Measurements from ENCODE around the gene C16orf96.
A peak's percentile ranks its signal among the peaks of the same experiment; 100 is the strongest.

DNA sequence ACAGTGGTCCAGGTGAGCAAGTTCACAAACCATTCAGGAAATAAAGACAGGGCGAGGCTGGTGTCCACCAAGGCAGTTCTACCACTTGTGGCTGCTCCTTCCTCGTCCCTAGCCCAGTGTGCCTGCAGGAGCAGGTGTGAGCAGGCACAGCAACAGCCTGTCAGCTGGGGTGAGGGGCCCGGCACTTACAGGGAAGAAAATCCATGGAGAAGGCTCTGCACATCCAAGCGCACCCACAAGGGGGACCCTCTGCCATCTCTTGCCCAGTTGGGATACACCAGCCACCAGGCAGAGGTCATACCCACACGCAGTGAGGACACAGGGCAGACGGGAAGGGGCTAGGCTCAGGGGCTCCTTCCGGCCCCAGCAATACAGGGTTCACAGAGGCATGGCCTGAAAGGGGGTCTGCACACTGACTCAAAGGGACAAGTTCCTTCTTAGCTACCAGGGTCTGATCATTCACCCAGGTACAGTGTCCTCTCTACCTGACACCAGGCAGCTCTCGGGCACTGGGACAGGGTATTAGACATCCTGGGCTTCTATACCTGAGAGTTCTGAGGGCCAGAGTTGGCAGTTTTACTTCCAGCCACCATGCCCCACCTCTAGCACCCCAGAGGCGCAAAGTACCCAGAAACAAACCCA is 44.6 kb upstream of the C16orf96 start:
- no peak for TF ChIP-seq POLR2A (IDR thresholded peaks at IDR 0.05)
- TF ChIP-seq, protein P1, sequence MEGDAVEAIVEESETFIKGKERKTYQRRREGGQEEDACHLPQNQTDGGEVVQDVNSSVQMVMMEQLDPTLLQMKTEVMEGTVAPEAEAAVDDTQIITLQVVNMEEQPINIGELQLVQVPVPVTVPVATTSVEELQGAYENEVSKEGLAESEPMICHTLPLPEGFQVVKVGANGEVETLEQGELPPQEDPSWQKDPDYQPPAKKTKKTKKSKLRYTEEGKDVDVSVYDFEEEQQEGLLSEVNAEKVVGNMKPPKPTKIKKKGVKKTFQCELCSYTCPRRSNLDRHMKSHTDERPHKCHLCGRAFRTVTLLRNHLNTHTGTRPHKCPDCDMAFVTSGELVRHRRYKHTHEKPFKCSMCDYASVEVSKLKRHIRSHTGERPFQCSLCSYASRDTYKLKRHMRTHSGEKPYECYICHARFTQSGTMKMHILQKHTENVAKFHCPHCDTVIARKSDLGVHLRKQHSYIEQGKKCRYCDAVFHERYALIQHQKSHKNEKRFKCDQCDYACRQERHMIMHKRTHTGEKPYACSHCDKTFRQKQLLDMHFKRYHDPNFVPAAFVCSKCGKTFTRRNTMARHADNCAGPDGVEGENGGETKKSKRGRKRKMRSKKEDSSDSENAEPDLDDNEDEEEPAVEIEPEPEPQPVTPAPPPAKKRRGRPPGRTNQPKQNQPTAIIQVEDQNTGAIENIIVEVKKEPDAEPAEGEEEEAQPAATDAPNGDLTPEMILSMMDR (IDR thresholded peaks at IDR 0.05): peak in 1 of 3 experiments; percentile 25

Data from vagina (tissue), 2 donors.